Mesodermal cell (in vitro differentiated cells): ENCODE results near the gene CELF2.

Experiments
- H3K27ac ChIP-seq: 2 replicates; pipeline ENCODE4 v1.7.0; 2013; ENCODE audit warnings: mild to moderate bottlenecking, low read depth, low read length, moderate library complexity; ENCODE audit not compliant: severe bottlenecking
- H3K36me3 ChIP-seq: 2 replicates; pipeline ENCODE4 v1.7.1; 2013; ENCODE audit warnings: mild to moderate bottlenecking, low read length, moderate library complexity; ENCODE audit not compliant: control insufficient read depth, insufficient read depth
- H3K4me1 ChIP-seq: one replicate; pipeline ENCODE4 v1.7.1; 2013; ENCODE audit warnings: mild to moderate bottlenecking, low read length; ENCODE audit not compliant: insufficient read depth, control insufficient read depth, poor library complexity, severe bottlenecking
- H3K4me3 ChIP-seq: 2 replicates; pipeline ENCODE4 v1.7.0; 2013; ENCODE audit warnings: low read length, control low read depth, mild to moderate bottlenecking; ENCODE audit not compliant: insufficient read depth, poor library complexity, severe bottlenecking; ENCODE audit errors: extremely low read depth
- H3K9me3 ChIP-seq: 2 replicates; pipeline ENCODE4 v1.7.1; 2013; ENCODE audit warnings: mild to moderate bottlenecking, low read length, moderate library complexity; ENCODE audit not compliant: control insufficient read depth
- WGBS, 2 experiments: methylation state at CpG; one replicate each; pipeline ENCODE4 v1.1.5; 2013; ENCODE audit warnings: missing lambda C conversion rate in 2 of 2; ENCODE audit not compliant: insufficient coverage in 2 of 2; 5-methylcytosine and 5-hydroxymethylcytosine counted together

The CELF2 gene

DNA sequence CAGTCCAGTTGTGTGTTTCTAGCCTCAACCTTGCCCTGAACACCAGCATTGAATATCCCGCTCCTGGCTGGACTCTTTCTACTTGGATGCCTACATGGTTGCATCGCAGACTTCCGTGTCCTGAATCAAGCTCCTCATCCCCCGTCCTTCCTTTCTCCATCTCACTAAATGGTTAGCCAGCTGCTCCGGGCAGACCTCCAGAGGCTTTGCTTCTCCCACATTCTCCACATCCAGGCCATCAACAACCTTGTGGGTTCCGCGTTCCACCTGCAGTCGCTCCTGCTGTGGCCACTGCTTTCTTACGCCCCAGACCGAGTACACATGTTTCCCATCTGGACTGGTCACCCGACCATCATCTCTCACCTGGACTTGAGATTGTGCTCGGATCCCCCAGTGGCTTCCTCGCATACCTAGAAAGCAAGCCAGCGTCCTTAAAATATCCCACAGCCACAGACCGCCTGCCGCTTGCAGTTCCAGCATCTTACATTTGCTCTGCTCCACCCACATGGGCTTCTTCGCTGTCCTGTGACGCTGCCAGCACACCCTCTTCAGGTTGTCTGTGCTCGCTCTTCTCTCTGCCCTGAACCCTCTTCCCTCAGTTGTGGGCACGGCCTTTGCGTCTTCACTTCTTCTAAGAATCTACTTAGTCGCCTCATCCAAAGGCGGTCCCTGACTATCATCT lies 25.9 kb downstream of the CELF2 start:
- H3K4me3 ChIP-seq = no peak overlapping the region
- 92 to 94% methylated on average over 21 to 23 of the region's 23 CpGs for WGBS, 2 experiments
- no peak overlapping the region for H3K27ac ChIP-seq
- peaks cover 5% of the 10 kb centered on the region for H3K36me3 ChIP-seq
- no peaks in the 10 kb centered on the region for H3K9me3 ChIP-seq
- peaks cover 8% of the 10 kb centered on the region for H3K4me1 ChIP-seq

DNA sequence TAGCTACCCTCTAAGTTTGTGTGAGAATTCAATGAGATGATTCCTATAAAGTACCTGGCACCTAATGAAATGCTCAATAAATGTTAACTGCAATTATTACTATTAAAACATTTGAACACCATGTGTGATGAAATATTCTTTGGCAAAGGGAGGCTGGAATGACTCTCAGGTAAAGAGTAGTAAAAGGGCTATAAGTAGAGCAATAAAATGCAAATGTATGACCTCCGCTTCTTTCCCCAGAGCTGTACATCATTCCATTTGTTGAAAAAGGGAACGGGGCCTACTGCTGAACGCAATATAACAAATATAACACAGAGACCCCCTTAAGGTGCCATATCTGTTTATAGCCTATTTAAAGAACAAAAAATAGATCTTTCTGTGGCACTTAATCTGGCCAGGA lies 27.8 kb downstream of the CELF2 start:
- no peaks in the 10 kb centered on the region for H3K9me3 ChIP-seq
- WGBS, 2 experiments = 92% methylated on average over 2 of the region's 3 CpGs; no CpG with 5 or more reads in 1 of the 2 experiments
- H3K4me3 ChIP-seq = no peak overlapping the region
- H3K27ac ChIP-seq = no peak overlapping the region
- peaks cover 8% of the 10 kb centered on the region for H3K4me1 ChIP-seq
- no peaks in the 10 kb centered on the region for H3K36me3 ChIP-seq

DNA sequence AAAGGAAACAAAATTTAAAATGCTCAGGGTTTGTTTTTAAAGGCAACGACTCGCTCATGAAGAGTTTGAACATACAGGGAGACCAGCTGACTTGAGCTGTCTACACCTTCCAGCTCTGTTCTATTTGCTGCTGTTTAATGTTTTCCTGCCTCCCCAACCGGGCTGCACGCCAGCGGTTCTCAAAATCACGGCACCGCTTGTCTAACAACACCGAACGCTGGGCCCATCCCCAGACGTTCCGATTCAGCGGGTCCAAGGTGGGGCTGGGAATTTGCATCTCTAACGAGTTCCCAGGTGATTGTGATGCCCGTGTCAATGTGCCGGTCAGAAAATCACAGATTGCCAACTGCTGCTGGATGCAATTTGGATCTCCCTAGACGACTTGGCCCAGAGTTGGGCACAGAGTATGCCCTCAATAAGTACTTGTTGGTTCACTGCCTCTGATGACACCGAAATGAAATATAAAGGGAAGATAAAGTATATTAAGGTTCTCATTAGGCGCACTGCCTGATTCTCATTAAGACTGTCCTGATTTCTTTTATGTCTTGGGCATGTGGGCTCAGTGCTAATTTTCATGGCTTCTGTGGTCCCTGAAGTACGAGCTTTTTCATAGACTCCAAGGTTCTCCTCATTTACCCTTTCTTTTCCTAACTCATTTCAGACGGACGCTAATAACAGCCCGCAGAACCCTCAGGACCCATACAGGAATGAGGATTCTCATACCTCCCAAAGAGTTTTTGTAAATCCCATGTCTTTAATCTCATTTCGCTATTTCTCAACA lies 28.5 kb downstream of the CELF2 start:
- Histone ChIP-seq H3K9me3 (no peaks in the 10 kb centered on the region), H3K4me3 (no peak overlapping the region), H3K36me3 (no peaks in the 10 kb centered on the region), H3K4me1 (peaks cover 11% of the 10 kb centered on the region), H3K27ac (no peak overlapping the region)
- WGBS, 2 experiments = 95 to 96% methylated on average over 22 to 23 of the region's 23 CpGs

DNA sequence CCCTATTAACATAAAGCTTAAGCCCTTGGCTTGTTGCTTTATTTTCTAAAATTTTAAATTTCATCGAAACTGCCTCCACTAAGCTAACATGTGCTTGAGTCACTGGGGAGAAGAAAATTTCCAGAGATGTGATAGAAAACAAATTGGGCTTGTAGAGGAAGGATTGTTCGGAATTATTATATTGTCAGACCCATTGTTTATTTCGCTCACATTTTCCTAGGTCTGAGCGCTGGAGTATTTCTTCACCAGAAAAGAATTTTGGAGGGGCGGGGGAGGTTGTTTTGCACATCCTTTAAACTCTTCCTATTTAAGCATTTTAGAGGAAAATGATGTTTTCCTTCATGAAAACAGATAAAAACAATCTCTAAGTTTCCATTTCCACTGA lies 29.1 kb downstream of the CELF2 start:
- peaks cover 11% of the 10 kb centered on the region for H3K4me1 ChIP-seq
- WGBS, 2 experiments = no CpG with 5 or more reads among the region's 5 CpGs
- no peaks in the 10 kb centered on the region for H3K9me3 ChIP-seq
- H3K4me3 ChIP-seq = no peak overlapping the region
- H3K36me3 ChIP-seq = no peaks in the 10 kb centered on the region
- no peak overlapping the region for H3K27ac ChIP-seq

DNA sequence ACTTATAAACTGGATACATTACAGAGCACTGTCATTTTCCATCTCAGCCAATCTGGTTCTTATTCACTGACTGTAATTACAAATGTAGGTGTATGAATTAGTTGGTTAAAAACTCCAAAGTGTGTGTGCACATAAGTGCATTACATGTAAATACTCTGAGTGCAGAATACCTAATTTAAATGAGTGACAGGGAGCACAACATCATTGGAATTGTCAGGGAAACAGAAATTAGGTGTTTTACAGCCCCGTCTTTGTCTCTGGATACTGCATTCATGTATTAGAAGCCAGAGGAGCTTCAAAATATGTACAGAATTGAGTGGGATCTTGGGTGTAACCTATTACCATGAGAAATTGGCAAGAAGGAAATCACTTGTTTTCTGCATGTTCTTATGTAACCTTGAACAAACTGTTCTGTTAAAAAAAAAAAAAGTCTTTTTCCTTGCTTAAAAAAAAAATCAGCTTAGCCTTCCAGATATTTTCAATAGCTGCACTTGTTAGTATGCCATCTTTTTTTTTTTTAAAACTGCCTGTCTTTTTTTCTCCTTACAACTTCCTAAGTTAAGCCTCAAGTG lies 31.1 kb downstream of the CELF2 start:
- H3K36me3 ChIP-seq = no peaks in the 10 kb centered on the region
- WGBS, 2 experiments = 100% methylated on average over 1 of the region's 1 CpG
- H3K27ac ChIP-seq = no peak overlapping the region
- no peak overlapping the region for H3K4me3 ChIP-seq
- H3K4me1 ChIP-seq = peaks cover 11% of the 10 kb centered on the region
- H3K9me3 ChIP-seq = no peaks in the 10 kb centered on the region

DNA sequence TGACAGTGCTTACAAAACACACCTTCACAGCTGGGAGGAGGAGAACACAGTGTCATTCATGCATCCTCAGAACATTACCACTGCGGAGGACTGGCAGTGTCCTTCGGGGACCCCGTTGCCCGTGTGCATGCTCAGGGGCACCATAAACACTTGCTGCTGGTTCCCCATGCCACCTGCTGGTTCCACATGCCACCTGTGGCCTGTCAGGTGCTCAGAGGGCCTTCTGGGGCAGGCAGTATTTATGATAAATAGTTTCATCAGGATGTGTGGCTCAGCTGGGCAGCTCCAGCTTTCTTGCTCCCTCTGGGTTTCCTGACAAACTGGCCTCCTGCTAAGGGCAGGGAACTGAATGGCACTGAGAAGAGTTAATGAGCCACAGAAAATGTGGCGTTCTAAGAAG lies 32.1 kb downstream of the CELF2 start:
- no peaks in the 10 kb centered on the region for H3K9me3 ChIP-seq
- H3K36me3 ChIP-seq = no peaks in the 10 kb centered on the region
- WGBS, 2 experiments = 88 to 94% methylated on average over 4 to 5 of the region's 5 CpGs
- peaks cover 11% of the 10 kb centered on the region for H3K4me1 ChIP-seq
- H3K27ac ChIP-seq = no peak overlapping the region
- no peak overlapping the region for H3K4me3 ChIP-seq

DNA sequence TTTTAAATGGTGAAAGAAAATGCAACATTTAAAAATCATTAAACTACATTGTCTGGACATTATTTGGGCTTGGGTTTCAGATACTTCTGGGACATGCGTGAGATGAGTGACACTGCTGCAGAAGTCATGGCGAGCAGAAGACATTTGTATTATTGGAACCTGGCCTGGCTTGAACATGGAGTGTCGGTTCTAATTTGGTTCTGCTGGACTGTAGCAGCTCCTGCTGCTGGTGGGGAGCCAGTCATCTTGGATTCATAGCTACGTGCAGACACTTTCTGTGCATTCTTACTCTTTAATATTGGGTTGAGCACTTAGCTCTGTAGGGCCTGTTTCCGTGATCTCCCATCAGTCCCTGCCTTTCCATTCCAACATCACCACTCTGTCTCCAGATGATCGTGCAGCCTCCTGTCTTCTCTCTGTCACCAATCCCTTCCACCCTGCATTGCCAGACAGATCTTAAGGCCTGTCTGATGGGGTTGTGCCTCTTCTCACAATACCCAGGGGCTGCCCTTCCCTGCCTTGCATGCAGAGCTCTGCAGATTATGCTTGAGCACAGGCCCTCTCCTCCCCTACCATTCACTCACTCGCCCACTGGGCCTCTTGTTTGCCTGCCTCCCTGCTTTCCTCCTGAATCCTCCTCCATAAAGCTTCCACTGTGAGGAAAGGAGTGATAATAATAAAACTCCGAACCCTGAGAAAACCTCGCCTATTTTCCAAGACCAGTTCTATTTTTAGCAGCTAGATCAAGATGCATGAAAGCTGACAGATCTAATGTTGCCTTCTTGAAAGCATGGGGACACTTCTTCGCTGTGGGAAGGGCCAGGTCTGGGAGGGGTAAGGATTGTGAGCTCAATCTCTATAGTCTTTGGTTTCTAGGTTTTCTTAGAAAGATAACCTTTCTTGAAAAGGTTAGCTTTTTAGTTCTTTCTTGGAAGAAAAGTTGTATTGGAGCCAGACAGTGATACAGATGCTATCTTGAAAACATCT lies 32.9 kb downstream of the CELF2 start:
- H3K4me1 ChIP-seq = peaks cover 11% of the 10 kb centered on the region
- H3K36me3 ChIP-seq = no peaks in the 10 kb centered on the region
- H3K9me3 ChIP-seq = no peaks in the 10 kb centered on the region
- H3K4me3 ChIP-seq = no peak overlapping the region
- 92 to 96% methylated on average over 5 to 6 of the region's 10 CpGs for WGBS, 2 experiments
- no peak overlapping the region for H3K27ac ChIP-seq

DNA sequence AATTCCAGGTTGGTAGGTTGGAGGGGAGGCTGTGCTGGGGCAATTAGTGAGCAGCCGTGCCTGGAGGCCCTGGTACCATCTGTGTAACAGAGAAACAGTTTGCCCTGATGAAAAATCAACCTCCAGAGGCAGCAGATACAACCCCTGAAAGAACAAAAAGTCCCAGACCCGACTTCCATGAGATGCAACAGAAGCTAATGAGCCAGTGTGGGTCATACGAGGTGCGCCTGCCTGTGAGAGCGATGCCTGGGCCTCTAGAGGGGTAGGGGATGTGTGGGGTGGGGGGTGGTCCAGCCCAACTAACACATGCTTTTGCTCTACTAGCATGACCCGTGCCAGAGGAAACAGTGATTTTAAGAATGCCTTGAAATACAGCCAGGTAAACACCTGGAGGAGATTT lies 39.3 kb downstream of the CELF2 start:
- Histone ChIP-seq H3K36me3 (no peaks in the 10 kb centered on the region), H3K4me1 (peaks cover 9% of the 10 kb centered on the region), H3K27ac (no peak overlapping the region), H3K4me3 (no peak overlapping the region), H3K9me3 (peaks cover 7% of the 10 kb centered on the region)
- 81% methylated on average over 4 of the region's 6 CpGs; no CpG with 5 or more reads in 1 of the 2 experiments for WGBS, 2 experiments

DNA sequence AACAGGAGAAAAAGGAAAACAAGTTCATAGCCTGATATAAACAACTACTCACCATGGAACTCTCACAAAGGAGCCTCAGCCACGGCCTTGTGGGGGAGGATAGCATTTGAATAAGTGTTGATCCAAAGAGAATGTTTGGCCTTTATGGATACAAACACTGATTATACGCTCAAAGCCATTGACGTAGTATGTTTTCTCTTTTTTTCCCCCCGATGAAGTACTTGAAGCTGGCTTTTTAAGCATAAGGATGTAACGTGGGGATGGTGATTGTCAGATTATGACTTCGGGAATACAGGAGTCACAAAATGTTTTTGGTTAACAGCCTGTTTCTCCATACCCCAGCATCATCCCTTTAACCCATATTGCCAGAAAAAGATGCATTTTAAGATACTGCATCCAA lies 39.8 kb downstream of the CELF2 start:
- Histone ChIP-seq H3K36me3 (no peaks in the 10 kb centered on the region), H3K27ac (no peak overlapping the region)
- WGBS, 2 experiments = 100% methylated on average over 2 to 4 of the region's 6 CpGs

DNA sequence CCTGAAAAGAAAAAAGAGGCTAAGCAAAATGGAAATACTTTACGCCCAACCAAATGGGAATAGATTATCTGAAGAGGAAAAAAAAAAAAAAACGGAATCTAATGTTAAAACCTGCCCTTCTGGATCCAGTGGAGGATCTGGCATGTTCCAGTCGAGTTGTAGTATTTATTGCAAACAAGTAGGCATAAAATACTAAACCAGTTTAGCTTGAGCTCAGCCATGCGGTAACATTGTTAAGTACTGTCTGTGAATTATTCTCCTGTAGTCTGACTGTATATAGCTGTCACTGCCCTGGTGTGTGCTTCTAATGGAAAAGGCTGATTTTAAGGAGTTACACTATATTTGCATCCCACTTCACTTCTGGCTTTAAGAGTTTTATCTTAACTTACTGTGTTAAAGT lies 40.3 kb downstream of the CELF2 start:
- Histone ChIP-seq H3K36me3 (no peaks in the 10 kb centered on the region), H3K27ac (no peak overlapping the region)
- WGBS, 2 experiments = 100% methylated on average over 2 of the region's 4 CpGs; no CpG with 5 or more reads in 1 of the 2 experiments

More for the DNA sequence above, 39.8 kb downstream of the CELF2 start:
- H3K4me1 ChIP-seq = peaks cover 9% of the 10 kb centered on the region
- H3K9me3 ChIP-seq = peaks cover 7% of the 10 kb centered on the region
- H3K4me3 ChIP-seq = no peak overlapping the region

More for the DNA sequence above, 40.3 kb downstream of the CELF2 start:
- peaks cover 9% of the 10 kb centered on the region for H3K4me1 ChIP-seq
- H3K4me3 ChIP-seq = no peak overlapping the region
- H3K9me3 ChIP-seq = peaks cover 7% of the 10 kb centered on the region
